Esophagus muscularis mucosa (tissue), 4 donors: ENCODE results near the gene SAA1. TPM values are rescaled to one million over a fixed set of nuclear protein-coding genes. Genes with fewer than 3 reads are reported as not detected.
"Not testable (repeated sequence)": the region's sequence is repeated elsewhere in the genome, so short reads cannot be mapped to it uniquely, and the experiment has no call there.

ENCODE experiments used
- DNase-seq: peaks from one replicate; pipeline ENCODE4 v3.0.0-alpha.2; 2017; ENCODE audit errors: extremely low spot score
- H3K27ac ChIP-seq, 4 donors: fragments of 200-600 bp; sonication (generic); replicated peaks in 1 of 4; 1 replicate in 3 of 4; 2 replicates in 1 of 4; pipeline ENCODE4 v1.5.1; 2016 to 2019; ENCODE audit warnings: mild to moderate bottlenecking in 1 of 4
- H3K27me3 ChIP-seq, 4 donors: fragments of 200-600 bp; sonication (generic); one replicate each; pipeline versions ENCODE4 v1.5.1 to v1.6.0; 2016 to 2019
- H3K36me3 ChIP-seq, 4 donors: fragments of 200-600 bp; sonication (generic); one replicate each; pipeline ENCODE4 v1.5.1; 2016 to 2019
- H3K4me1 ChIP-seq, 4 donors: fragments of 200-600 bp; sonication (generic); one replicate each; pipeline ENCODE4 v1.5.1; 2016 to 2019
- H3K4me3 ChIP-seq, 4 donors: fragments of 200-600 bp; sonication (generic); 1 replicate in 2 of 4; 2 replicates in 2 of 4; pipeline ENCODE4 v1.5.1; 2016 to 2019; ENCODE audit warnings: mild to moderate bottlenecking in 4 of 4, moderate library complexity in 1 of 4
- H3K9me3 ChIP-seq, 4 donors: fragments of 200-600 bp; sonication (generic); 1 replicate in 3 of 4; 2 replicates in 1 of 4; pipeline ENCODE4 v1.5.1; 2016 to 2019
- CTCF ChIP-seq, 3 experiments: fragments of 200-600 bp in 2 of 3; fragments of 450-650 bp in 1 of 3; sonication (generic) in 2 of 3; IDR thresholded peaks; one replicate each; pipeline ENCODE4 v1.5.1; 2017 to 2019; ENCODE audit warnings: antibody characterized with exemption in 3 of 3, mild to moderate bottlenecking in 2 of 3, moderate library complexity in 1 of 3
- EP300 ChIP-seq: sonication (generic); formaldehyde crosslinking; IDR thresholded peaks from one replicate; pipeline ENCODE4 v1.6.1; 2017; ENCODE audit warnings: antibody characterized with exemption
- POLR2A ChIP-seq: fragments of 450-650 bp; IDR thresholded peaks from one replicate; pipeline ENCODE4 v1.6.1; 2017; ENCODE audit warnings: antibody characterized with exemption, moderate library complexity, mild to moderate bottlenecking, low read depth
- POLR2AphosphoS5 ChIP-seq, 2 donors: sonication (generic); formaldehyde crosslinking; IDR thresholded peaks; one replicate each; pipeline ENCODE4 v1.6.1; 2017; ENCODE audit warnings: antibody characterized with exemption in 2 of 2
- WGBS: methylation state at CpG from one replicate; pipeline ENCODE4 v1.1.5; 2018; 5-methylcytosine and 5-hydroxymethylcytosine counted together
- intact Hi-C: fragments of 100-400 bp; cut with DNase I; formaldehyde crosslinking; loops from one replicate; pipeline ENCODE4 v1.15.1; 2023
- total RNA-seq, 4 donors: library from RNA; depleted of rRNA; stranded (reverse); fragments of >200 nt; gene quantifications; one replicate each; pipeline versions ENCODE4 v1.1.0 to v1.2.1, GENCODE V29; 2016

The SAA1 gene
- total RNA-seq, 4 donors from 2014 or later: 0.75 to 3.3 (median 1.2) TPM

- no peak for DNase-seq
- no peak for TF ChIP-seq POLR2A
- no peak for TF ChIP-seq POLR2AphosphoS5 (IDR thresholded peaks at IDR 0.05)
- Histone ChIP-seq H3K9me3 (no peaks in the 10 kb centered on the region), H3K36me3 (no peaks in the 10 kb centered on the region), H3K4me3 (no peak overlapping the region), H3K27me3 (no peaks in the 10 kb centered on the region), H3K27ac (no peak overlapping the region), H3K4me1 (no peaks in the 10 kb centered on the region)
- WGBS: 53% methylated on average over 8 of the region's 8 CpGs
- intact Hi-C loops: no loop called here
Observed at GRCh38 chr11:18235394-18236334, 30.4 kb upstream of the SAA1 start.

- H3K9me3 ChIP-seq: no peaks in the 10 kb centered on the region
- TF ChIP-seq POLR2AphosphoS5 (IDR thresholded peaks at IDR 0.05): no peak
- no peak for TF ChIP-seq POLR2A
- no peak for TF ChIP-seq EP300
- TF ChIP-seq CTCF (IDR thresholded peaks at IDR 0.05): no peak
- intact Hi-C loops: no loop called here
- no peaks in the 10 kb centered on the region for H3K4me1 ChIP-seq
- H3K4me3 ChIP-seq: no peak within 1 kb of the TSS
- no peak within 1 kb of the TSS for H3K27ac ChIP-seq
- H3K36me3 ChIP-seq: no peaks in the 10 kb centered on the region
- WGBS: 72% methylated on average over 2 of the region's 2 CpGs
- no peak for DNase-seq
- H3K27me3 ChIP-seq: no peaks in the 10 kb centered on the region
Observed at GRCh38 chr11:18236664-18237356, 29.3 kb upstream of the SAA1 start, which contains the start of gene SAA4. Gene SAA4 (minus strand): TSS chr11:18236802. CDS start chr11:18235926, 876 bp downstream.

- no peak overlapping the region for H3K27ac ChIP-seq
- TF ChIP-seq CTCF (IDR thresholded peaks at IDR 0.05) (no peak), POLR2AphosphoS5 (IDR thresholded peaks at IDR 0.05) (no peak), EP300 (no peak), POLR2A (no peak)
- H3K36me3 ChIP-seq: no peaks in the 10 kb centered on the region
- no peaks in the 10 kb centered on the region for H3K4me1 ChIP-seq
- no peaks in the 10 kb centered on the region for H3K9me3 ChIP-seq
- no peak for DNase-seq
- 65% methylated on average over 1 of the region's 1 CpG for WGBS
- H3K4me3 ChIP-seq: no peak overlapping the region
- no peaks in the 10 kb centered on the region for H3K27me3 ChIP-seq
- intact Hi-C loops: no loop called here
Observed at GRCh38 chr11:18239655-18240054, 26.4 kb upstream of the SAA1 start.

- TF ChIP-seq POLR2A: no peak
- TF ChIP-seq EP300: no peak
- TF ChIP-seq CTCF (IDR thresholded peaks at IDR 0.05): peak in 2 of 3 experiments; percentile 34 to 56
- no peak for TF ChIP-seq POLR2AphosphoS5 (IDR thresholded peaks at IDR 0.05)
- WGBS: 0% methylated on average over 1 of the region's 1 CpG
- H3K4me1 ChIP-seq: no peaks in the 10 kb centered on the region
- H3K27ac ChIP-seq: no peak overlapping the region
- H3K4me3 ChIP-seq: no peak overlapping the region
- intact Hi-C loops: no loop called here
- H3K27me3 ChIP-seq: no peaks in the 10 kb centered on the region
- no peaks in the 10 kb centered on the region for H3K36me3 ChIP-seq
- no peaks in the 10 kb centered on the region for H3K9me3 ChIP-seq
- DNase-seq: no peak
Observed at GRCh38 chr11:18243783-18244362, 22.2 kb upstream of the SAA1 start.

- Histone ChIP-seq H3K4me3 (no peak overlapping the region), H3K27me3 (no peaks in the 10 kb centered on the region), H3K4me1 (no peaks in the 10 kb centered on the region), H3K27ac (no peak overlapping the region), H3K36me3 (no peaks in the 10 kb centered on the region), H3K9me3 (no peaks in the 10 kb centered on the region)
- TF ChIP-seq POLR2AphosphoS5 (IDR thresholded peaks at IDR 0.05) (no peak), POLR2A (no peak), CTCF (IDR thresholded peaks at IDR 0.05) (no peak), EP300 (no peak)
- DNase-seq: no peak
- intact Hi-C loops: no loop called here
- 55% methylated on average over 5 of the region's 6 CpGs for WGBS
Observed at GRCh38 chr11:18245396-18245795, 20.7 kb upstream of the SAA1 start.

- intact Hi-C loops, H3K36me3 ChIP-seq, DNase-seq, H3K4me1 ChIP-seq, H3K4me3 ChIP-seq, H3K27ac ChIP-seq, H3K9me3 ChIP-seq, H3K27me3 ChIP-seq: not testable (repeated sequence)
- WGBS: 81% methylated on average over 10 of the region's 11 CpGs
Observed at GRCh38 chr11:18246379-18247190, 19.5 kb upstream of the SAA1 start.

- intact Hi-C loops, H3K4me1 ChIP-seq, H3K36me3 ChIP-seq, H3K27ac ChIP-seq, H3K4me3 ChIP-seq, H3K27me3 ChIP-seq, H3K9me3 ChIP-seq, DNase-seq: not testable (repeated sequence)
- 65% methylated on average over 2 of the region's 6 CpGs for WGBS
Observed at GRCh38 chr11:18247191-18247581, 18.9 kb upstream of the SAA1 start.
